KOPT-K1 (cell line): ENCODE measurements around the gene BRINP3.
"Not testable (repeated sequence)": the region's sequence is repeated elsewhere in the genome, so short reads cannot be mapped to it uniquely, and the experiment has no call there.

Experiments
- H3K27ac ChIP-seq: fragments of 200-600 bp; sonication (generic); 2 replicates; pipeline ENCODE4 v1.5.1; 2016; ENCODE audit warnings: antibody characterized with exemption, mild to moderate bottlenecking, low read depth, low read length; ENCODE audit not compliant: poor library complexity, severe bottlenecking
- H3K36me3 ChIP-seq: fragments of 200-600 bp; sonication (generic); 2 replicates; pipeline ENCODE4 v1.5.1; 2017; ENCODE audit warnings: antibody characterized with exemption, mild to moderate bottlenecking, low read length, moderate library complexity; ENCODE audit not compliant: insufficient read depth
- H3K9me3 ChIP-seq: fragments of 200-600 bp; sonication (generic); 2 replicates; pipeline ENCODE4 v1.5.1; 2017; ENCODE audit warnings: antibody characterized with exemption, low read length, mild to moderate bottlenecking; ENCODE audit not compliant: insufficient read depth, poor library complexity, severe bottlenecking

The BRINP3 gene

DNA sequence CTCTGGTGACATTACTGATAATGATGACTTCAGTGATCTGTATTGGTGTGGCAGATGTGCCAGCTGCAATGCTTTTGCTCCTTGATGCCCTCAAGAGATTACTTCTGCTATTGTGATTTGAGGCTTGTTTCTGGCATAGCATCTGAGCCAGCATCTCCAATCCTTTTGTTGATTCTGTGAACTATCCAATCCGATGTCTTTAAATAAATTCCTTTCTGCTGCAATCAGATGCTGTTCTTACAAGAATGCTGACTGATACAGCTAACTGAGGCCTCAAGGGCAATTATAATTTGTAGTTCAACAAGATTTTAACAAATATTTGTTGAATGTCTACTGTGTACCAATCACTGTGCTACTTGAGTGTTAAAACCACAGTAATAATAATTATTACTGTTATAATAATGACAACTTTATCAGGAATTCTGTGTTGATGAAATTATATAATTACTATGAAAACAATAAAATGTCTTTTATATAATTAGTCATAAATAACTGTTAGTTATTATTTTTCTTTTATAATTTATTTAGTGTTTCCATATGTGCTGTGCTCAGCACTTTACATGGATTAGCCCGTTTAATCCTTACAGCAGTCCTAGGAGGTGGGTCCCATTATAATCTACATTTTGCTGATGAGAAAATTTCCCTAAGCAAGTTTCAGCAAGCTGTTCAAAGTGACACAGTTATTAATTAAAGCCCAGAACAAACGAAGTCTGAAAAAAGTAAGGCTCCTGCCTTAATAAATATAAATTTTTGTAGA is 308.2 kb downstream of the BRINP3 start:
- Histone ChIP-seq H3K27ac (no peak overlapping the region), H3K36me3 (no peaks in the 10 kb centered on the region), H3K9me3 (no peaks in the 10 kb centered on the region)

DNA sequence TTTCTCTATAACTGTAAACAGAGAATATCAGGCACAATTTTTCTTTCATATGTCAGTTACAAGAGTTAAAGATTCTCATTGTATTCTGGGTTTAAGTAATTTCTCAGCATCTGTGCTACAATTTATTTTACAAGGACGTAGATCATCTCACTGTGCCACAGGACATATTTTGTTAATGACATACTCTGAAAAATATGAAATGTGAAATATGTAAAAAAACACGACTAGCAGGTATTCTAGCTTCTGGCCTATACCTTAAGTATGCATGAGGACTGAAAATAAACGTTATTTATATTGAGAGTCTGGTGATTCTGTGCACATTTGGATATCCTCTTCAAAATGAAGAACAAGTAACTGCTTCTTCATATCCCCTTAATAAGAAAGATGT is 308.8 kb downstream of the BRINP3 start:
- Histone ChIP-seq H3K9me3 (no peaks in the 10 kb centered on the region), H3K27ac (no peak overlapping the region), H3K36me3 (no peaks in the 10 kb centered on the region)

DNA sequence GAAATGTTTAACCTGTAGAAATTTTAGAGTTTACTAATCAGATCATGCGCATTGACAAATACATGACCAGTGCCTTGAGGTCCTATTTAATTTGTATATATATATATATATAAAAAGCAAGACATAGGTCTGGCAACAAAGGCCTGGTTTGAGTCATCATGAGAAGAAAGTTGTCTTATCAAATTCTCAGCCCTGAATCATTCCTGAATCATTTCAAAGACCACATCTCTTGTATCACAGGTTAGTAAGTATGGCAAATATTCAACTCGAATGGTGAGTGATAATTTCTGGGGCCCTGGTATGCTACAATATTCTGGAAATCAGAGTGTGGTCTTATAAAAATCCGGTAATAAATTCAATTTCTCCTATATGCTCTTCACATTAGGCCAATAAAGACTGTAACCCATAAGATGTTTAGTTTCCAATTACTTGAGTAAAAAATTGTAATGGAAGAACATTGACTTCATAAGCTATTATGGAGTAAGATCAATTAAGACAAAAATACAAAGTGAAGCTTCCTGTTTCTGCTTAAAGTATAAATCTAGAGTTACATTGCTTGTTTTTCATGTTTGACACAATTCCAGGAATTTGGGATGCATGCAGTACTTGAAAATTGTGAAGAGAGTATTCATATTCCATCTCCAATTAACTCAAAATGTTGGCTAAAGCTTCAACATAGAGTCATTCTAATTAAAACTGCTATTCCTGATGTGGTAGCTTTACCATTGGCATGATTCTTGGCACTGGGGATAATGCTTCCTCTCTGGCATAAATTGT is 309.4 kb downstream of the BRINP3 start:
- H3K27ac ChIP-seq: no peak overlapping the region
- no peaks in the 10 kb centered on the region for H3K36me3 ChIP-seq
- H3K9me3 ChIP-seq: no peaks in the 10 kb centered on the region

DNA sequence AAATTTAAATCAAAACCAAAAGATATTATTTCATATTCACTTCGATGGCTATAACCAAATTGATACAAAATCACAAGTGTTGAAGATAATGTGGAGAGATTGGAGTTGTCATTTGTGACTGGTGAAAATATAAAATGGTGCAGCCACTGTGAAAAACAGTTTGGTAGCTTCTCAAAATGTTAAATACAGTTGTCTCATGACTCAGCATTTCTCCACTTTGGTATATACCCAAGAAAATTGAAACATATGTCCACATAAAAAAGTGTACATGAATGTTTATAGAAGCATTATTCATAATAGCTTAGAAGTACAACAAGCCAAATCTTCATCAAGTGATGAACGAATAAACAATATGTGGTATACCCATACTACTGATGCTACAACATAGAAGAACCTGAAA is 318.5 kb downstream of the BRINP3 start:
- Histone ChIP-seq H3K36me3 (no peaks in the 10 kb centered on the region), H3K9me3 (no peaks in the 10 kb centered on the region), H3K27ac (no peak overlapping the region)

DNA sequence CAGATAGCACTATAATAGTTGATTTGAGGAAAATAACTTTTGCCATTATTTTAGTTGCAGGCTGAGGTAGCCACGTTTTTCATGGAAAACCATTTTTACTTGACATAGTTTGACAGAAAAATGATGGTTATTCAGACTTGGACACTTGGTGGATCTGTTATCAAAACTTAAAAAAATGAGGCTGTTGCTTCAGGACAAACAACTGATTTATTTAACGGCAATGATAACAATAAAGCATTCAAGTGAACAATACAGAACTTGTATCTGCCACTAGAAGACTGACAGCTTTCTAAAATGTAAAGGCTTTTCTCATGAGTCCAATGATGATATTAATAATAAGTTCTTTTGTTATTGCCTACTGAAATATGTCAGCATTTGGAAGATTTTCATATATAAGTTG is 322.9 kb downstream of the BRINP3 start:
- Histone ChIP-seq H3K27ac (no peak overlapping the region), H3K9me3 (no peaks in the 10 kb centered on the region), H3K36me3 (no peaks in the 10 kb centered on the region)

DNA sequence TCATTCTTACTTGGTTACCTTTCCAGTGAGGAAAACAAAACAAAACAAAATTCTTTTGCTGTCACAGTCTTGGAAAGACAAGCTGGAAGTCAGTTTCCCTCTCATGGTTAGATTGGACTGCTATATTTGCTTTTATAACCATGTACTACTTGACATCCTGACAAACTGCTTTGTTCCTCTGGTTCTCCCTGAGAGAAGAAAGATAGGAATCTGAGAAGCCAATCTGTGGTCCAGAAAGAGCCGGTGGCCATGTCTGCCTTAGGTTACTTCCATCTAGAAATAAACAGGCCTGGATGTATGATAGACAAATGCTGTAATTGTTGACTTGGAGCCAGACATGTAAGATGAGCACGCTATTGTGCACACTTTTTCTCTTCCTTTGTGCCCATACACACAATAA is 330.0 kb downstream of the BRINP3 start:
- H3K9me3 ChIP-seq: no peaks in the 10 kb centered on the region
- no peaks in the 10 kb centered on the region for H3K36me3 ChIP-seq
- H3K27ac ChIP-seq: no peak overlapping the region

DNA sequence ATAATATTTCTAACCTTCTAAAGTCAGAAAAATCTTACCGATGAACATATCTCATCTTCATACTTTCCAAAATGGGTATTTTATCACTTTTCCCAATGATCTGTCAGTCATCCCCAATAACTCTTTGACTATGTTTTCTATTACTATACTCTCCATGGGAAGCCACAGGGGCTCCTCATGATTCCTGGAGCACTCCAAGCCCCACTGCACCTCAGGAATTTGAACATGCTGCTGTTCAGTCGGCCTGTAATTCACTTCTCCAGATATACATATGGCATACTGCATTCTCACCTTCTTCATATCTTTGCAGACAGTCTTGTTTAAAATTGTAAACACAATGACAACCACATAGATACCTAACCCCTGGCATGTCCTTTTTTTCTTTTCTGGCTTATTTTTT is 333.0 kb downstream of the BRINP3 start:
- Histone ChIP-seq H3K36me3 (no peaks in the 10 kb centered on the region), H3K27ac (no peak overlapping the region), H3K9me3 (no peaks in the 10 kb centered on the region)

DNA sequence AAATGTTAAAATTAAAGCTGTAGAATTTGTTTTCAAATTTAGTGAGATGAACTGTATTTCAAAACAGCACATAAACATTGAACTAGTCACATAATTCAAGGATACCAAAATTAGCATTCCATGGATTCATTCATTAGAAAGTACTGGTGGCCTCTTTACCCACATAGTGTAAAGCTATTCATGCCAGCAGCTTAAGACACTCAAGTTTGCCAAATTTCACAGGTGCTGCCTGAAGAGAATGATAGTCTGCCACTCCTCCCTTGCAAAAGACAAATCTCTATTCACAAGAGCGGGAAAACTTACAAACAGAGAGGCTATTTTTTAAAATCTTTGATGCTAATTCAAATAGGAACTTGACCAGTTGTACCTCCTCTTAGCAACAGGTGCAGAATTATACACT is 337.0 kb downstream of the BRINP3 start:
- H3K9me3 ChIP-seq: no peaks in the 10 kb centered on the region
- H3K27ac ChIP-seq: no peak overlapping the region
- no peaks in the 10 kb centered on the region for H3K36me3 ChIP-seq

DNA sequence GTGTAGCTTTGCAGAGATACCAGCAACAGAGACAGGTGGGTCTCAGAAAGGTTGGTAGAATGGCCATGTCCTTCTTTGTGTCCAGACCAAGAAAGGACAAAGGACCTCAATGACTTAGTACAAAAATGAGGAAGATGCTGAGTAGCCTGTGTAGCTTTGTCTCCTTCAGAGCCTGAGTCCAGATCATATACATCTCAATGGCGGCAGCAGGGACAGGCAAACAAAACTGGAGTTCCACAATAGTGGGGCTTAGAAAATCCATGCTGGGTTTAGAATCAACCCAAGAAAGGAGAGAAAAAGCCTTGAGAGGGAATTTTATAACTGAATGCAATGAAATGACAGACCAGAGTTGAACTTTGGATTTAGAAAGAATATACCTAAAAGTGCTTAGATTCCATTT is 339.0 kb downstream of the BRINP3 start:
- H3K27ac ChIP-seq: no peak overlapping the region
- no peaks in the 10 kb centered on the region for H3K9me3 ChIP-seq
- no peaks in the 10 kb centered on the region for H3K36me3 ChIP-seq

DNA sequence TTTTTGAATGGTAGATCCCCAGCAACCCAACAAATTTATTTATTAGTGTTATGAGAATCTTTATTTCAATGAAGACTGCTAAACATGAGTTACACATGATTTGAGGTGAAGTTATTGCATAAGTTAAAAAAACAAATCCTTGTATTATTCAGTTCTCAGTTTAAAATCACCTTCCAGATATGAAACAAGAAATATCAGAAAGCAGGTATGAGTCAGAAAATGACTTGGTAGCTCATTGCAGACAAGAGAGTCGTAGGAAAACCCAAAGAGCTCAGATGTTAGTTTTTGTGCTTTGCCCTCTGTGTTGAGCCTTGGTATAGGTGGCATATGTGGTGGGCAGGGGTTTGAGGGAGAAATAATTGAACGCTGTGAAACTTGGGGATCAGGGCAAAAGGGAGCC is 339.4 kb downstream of the BRINP3 start:
- H3K9me3 ChIP-seq: no peaks in the 10 kb centered on the region
- no peaks in the 10 kb centered on the region for H3K36me3 ChIP-seq
- H3K27ac ChIP-seq: no peak overlapping the region

DNA sequence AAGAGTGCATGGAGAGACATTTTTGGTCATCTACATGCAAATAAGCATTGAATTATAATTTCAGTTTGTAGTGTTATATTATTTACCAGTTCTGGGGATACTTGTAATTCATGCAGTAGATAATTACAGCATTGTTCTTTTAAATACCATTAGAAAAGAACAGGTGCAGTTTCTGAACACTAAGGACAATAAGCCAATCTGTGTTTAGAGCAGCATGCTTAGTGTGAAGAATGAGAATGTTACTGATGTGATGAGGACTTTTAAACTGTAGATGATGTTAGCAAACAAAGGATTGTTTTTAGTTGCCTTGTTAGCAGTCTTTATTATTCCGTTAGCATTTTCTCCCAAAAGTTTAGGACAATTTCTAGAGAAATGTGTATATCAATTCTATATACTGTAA is 348.3 kb downstream of the BRINP3 start:
- no peak overlapping the region for H3K27ac ChIP-seq
- H3K9me3 ChIP-seq: no peaks in the 10 kb centered on the region
- no peaks in the 10 kb centered on the region for H3K36me3 ChIP-seq

DNA sequence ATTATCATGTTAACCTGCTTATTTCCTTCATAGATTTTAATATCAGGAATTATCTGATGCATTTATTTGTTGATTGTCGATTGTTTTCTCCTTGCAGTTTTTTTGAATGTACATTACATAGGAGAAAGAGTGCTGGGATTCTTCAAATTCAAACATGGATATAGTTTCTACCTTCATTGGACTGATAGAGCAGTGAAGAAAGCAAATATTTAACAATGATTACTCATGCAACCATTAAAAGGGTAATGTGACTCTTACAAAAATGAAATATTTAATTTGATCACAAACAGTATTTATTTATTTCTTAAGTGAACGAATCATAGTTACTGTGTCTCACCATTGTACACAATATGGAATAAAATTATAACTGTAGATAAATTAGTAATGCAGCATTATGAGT is 350.9 kb downstream of the BRINP3 start:
- H3K9me3 ChIP-seq: no peaks in the 10 kb centered on the region
- H3K27ac ChIP-seq: no peak overlapping the region
- H3K36me3 ChIP-seq: no peaks in the 10 kb centered on the region

DNA sequence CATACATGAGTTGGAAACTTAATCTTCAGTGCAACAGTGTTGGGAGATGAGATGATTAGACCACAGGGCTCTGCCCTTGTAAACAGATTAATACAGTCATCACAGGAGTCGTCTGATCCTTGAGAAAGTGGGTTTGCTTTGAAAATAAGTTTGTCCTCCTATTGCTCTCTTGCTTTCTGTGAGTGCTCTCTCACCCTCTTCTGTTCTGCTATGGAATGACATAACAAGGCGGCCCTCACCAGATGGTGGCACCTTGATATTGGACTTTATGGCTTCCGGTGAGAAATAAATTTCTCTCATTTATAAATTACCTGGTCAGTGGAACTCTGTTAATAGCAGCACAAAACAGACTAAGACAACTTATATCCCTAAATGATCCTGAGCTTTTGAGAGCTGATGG is 353.6 kb downstream of the BRINP3 start:
- H3K9me3 ChIP-seq: no peaks in the 10 kb centered on the region
- H3K36me3 ChIP-seq: no peaks in the 10 kb centered on the region
- H3K27ac ChIP-seq: no peak overlapping the region

DNA sequence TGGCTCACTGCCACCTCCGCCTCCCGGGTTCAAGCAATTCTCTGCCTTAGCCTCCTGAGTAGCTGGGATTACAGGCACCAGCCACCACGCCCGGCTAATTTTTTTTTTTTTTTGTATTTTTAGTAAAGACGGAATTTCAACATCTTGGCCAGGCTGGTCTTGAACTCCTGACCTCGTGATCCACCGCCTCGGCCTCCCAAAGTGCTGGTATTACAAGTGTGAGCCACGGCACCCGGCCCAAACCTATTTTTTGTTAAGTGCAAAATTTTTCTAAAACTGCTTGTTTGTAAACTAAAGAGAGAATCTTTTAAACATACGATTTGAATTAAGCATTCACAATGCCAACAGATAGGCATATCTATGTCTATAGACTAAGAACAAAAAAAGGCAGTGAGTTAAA is 357.1 kb downstream of the BRINP3 start:
- not testable (repeated sequence) for H3K36me3 ChIP-seq, H3K9me3 ChIP-seq

DNA sequence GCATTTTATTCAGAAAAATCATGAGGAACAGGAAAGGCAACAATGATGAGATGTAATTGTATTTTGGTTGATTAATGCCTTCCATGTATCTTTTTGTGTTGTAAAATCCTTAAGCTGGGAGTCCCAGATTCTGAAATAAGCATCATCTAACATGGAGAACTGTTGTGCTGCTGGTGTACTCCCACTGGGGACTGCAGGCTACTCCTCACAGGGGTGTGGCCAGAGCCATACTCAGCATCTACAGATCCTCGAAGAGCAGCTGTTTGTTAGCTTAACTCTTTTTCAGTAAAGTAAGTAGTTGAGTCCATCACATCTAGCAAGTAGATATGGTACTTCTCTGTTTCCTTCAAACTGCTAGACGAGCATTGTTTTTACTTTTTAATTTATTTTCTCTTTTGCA is 358.0 kb downstream of the BRINP3 start:
- no peaks in the 10 kb centered on the region for H3K9me3 ChIP-seq
- H3K27ac ChIP-seq: no peak overlapping the region
- H3K36me3 ChIP-seq: no peaks in the 10 kb centered on the region

More for the DNA sequence above, 357.1 kb downstream of the BRINP3 start:
- not testable (repeated sequence) for H3K27ac ChIP-seq

DNA sequence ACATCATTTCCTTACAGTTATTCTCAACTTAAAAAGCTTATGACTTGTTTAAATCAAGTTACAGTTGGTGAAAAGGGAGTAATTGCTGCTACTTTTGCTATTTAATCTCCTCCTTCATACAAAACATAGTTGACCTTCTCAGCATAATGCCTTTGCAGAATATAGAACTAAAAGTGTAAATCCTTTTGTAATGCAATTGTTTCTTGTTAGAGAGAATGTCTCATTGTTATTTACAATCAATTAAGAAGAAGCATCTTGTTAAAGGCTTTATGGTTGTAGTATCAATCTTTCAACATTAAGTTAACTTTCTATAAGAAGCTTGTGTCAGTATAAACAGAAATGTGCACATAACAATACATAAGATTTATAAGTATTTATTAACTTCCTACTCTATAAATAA is 360.7 kb downstream of the BRINP3 start:
- Histone ChIP-seq H3K9me3 (no peaks in the 10 kb centered on the region), H3K36me3 (no peaks in the 10 kb centered on the region), H3K27ac (no peak overlapping the region)
